Liver (tissue), 9 donors: ENCODE results near the gene PAX6. TPM values are rescaled to one million over a fixed set of nuclear protein-coding genes. Genes with fewer than 3 reads are reported as not detected.

Experiments used
- DNase-seq: peaks from one replicate; pipeline ENCODE4 v3.0.0-alpha.2; 2017; ENCODE audit warnings: low spot score
- H3K27ac ChIP-seq, 2 donors: one replicate each; pipeline ENCODE4 v1.7.0; 2013; ENCODE audit warnings: inconsistent platforms in 2 of 2, low read length in 2 of 2, control low read depth in 1 of 2, low read depth in 1 of 2, mild to moderate bottlenecking in 1 of 2
- H3K27me3 ChIP-seq, 4 donors: one replicate each; pipeline versions ENCODE4 v1.6.1 to v1.7.0; 2013; ENCODE audit warnings: low read length in 3 of 4, inconsistent platforms in 1 of 4, mild to moderate bottlenecking in 1 of 4, moderate library complexity in 1 of 4; ENCODE audit not compliant: control insufficient read depth in 4 of 4, insufficient read depth in 4 of 4
- H3K36me3 ChIP-seq, 4 donors: one replicate each; pipeline versions ENCODE4 v1.6.1 to v1.7.0; 2013; ENCODE audit warnings: low read length in 3 of 4, mild to moderate bottlenecking in 3 of 4, low read depth in 1 of 4, moderate library complexity in 1 of 4; ENCODE audit not compliant: control insufficient read depth in 4 of 4, insufficient read depth in 3 of 4
- H3K4me1 ChIP-seq, 4 donors: one replicate each; pipeline versions ENCODE4 v1.6.1 to v1.7.0; 2013; ENCODE audit warnings: low read length in 3 of 4, mild to moderate bottlenecking in 3 of 4, moderate library complexity in 1 of 4; ENCODE audit not compliant: control insufficient read depth in 4 of 4, insufficient read depth in 4 of 4
- H3K4me3 ChIP-seq, 3 donors: one replicate each; pipeline versions ENCODE4 v1.6.1 to v1.7.0; 2013; ENCODE audit warnings: low read length in 3 of 3, control low read depth in 1 of 3, low read depth in 1 of 3, mild to moderate bottlenecking in 1 of 3
- H3K9ac ChIP-seq, 2 donors: one replicate each; pipeline ENCODE4 v1.7.0; 2013; ENCODE audit warnings: low read length in 2 of 2, mild to moderate bottlenecking in 2 of 2, moderate library complexity in 2 of 2, control low read depth in 1 of 2, low read depth in 1 of 2
- H3K9me3 ChIP-seq, 4 donors: one replicate each; pipeline versions ENCODE4 v1.6.1 to v1.7.0; 2013; ENCODE audit warnings: low read length in 3 of 4; ENCODE audit not compliant: control insufficient read depth in 4 of 4
- EGR1 ChIP-seq, 2 donors: IDR thresholded peaks; 2 replicates each; pipeline ENCODE4 v1.6.1; 2016 to 2018; ENCODE audit warnings: antibody characterized with exemption in 2 of 2, low read depth in 2 of 2
- FOXA1 ChIP-seq: IDR thresholded peaks from 2 replicates; pipeline ENCODE4 v1.6.1; 2016; ENCODE audit warnings: antibody characterized with exemption
- FOXA2 ChIP-seq: IDR thresholded peaks from 2 replicates; pipeline ENCODE4 v1.6.1; 2016; ENCODE audit warnings: antibody characterized with exemption
- GABPA ChIP-seq, 2 donors: IDR thresholded peaks in 1 of 2; conservative IDR thresholded peaks in 1 of 2; 2 replicates each; pipeline ENCODE4 v1.6.1; 2016; ENCODE audit warnings: antibody characterized with exemption in 2 of 2, mild to moderate bottlenecking in 1 of 2, moderate library complexity in 1 of 2
- HNF4A ChIP-seq, 2 donors: conservative IDR thresholded peaks; 2 replicates each; pipeline ENCODE4 v1.6.1; 2016; ENCODE audit warnings: antibody characterized with exemption in 2 of 2, mild to moderate bottlenecking in 2 of 2
- HNF4G ChIP-seq: IDR thresholded peaks from 2 replicates; pipeline ENCODE4 v1.6.1; 2016; ENCODE audit warnings: antibody characterized with exemption
- JUND ChIP-seq, 2 donors: IDR thresholded peaks; 2 replicates each; pipeline ENCODE4 v1.6.1; 2016; ENCODE audit warnings: antibody characterized with exemption in 2 of 2
- MAX ChIP-seq: IDR thresholded peaks from 2 replicates; pipeline ENCODE4 v1.6.1; 2016; ENCODE audit warnings: antibody characterized with exemption
- NR2F2 ChIP-seq: IDR thresholded peaks from 2 replicates; pipeline ENCODE4 v1.6.1; 2016; ENCODE audit warnings: antibody characterized with exemption
- RAD21 ChIP-seq, 2 donors: IDR thresholded peaks; 2 replicates each; pipeline ENCODE4 v1.6.1; 2016; ENCODE audit warnings: antibody characterized with exemption in 2 of 2, mild to moderate bottlenecking in 2 of 2
- RXRA ChIP-seq, 2 donors: IDR thresholded peaks; 2 replicates each; pipeline ENCODE4 v1.6.1; 2017 to 2018; ENCODE audit warnings: antibody characterized with exemption in 2 of 2, mild to moderate bottlenecking in 1 of 2
- SP1 ChIP-seq: IDR thresholded peaks from 2 replicates; pipeline ENCODE4 v1.6.1; 2018; ENCODE audit warnings: antibody characterized with exemption, mild to moderate bottlenecking
- TAF1 ChIP-seq: conservative IDR thresholded peaks from 2 replicates; pipeline ENCODE4 v1.6.1; 2016; ENCODE audit warnings: antibody characterized with exemption, mild to moderate bottlenecking
- YY1 ChIP-seq: IDR thresholded peaks from 2 replicates; pipeline ENCODE4 v1.6.1; 2016; ENCODE audit warnings: antibody characterized with exemption, mild to moderate bottlenecking
- ZBTB33 ChIP-seq: IDR thresholded peaks from 2 replicates; pipeline ENCODE4 v1.6.1; 2016; ENCODE audit warnings: antibody characterized with exemption
- WGBS: extraction: QIAGEN DNeasy Blood & Tissue Kit; methylation state at CpG from one replicate; pipeline ENCODE4 v1.1.7; 2013; 5-methylcytosine and 5-hydroxymethylcytosine counted together
- polyA plus RNA-seq, 2 donors: library from polyadenylated mRNA; stranded (reverse) in 1 of 2; unstranded in 1 of 2; fragments of 200-250 nt in 1 of 2; fragments of >200 nt in 1 of 2; fragmentation: Nextera tagmentation in 1 of 2; extraction: Ambion mirVana in 1 of 2; gene quantifications; one replicate each; pipeline versions ENCODE4 v1.2.1 to v1.2.3, GENCODE V29; 2013 to 2015
- total RNA-seq, 2 donors: library from RNA; depleted of rRNA; stranded (reverse); fragments of >200 nt; gene quantifications; one replicate each; pipeline ENCODE4 v1.2.3, GENCODE V29; 2014
- TF ChIP-seq, protein P1 (sequence below): IDR thresholded peaks from 2 replicates; pipeline ENCODE4 v1.6.1; 2016; ENCODE audit warnings: antibody characterized with exemption
- TF ChIP-seq, protein P2 (sequence below): IDR thresholded peaks from 2 replicates; pipeline ENCODE4 v1.6.1; 2016; ENCODE audit warnings: antibody characterized with exemption, mild to moderate bottlenecking
- TF ChIP-seq, protein P3 (sequence below): fragments of 150-350 bp; IDR thresholded peaks from 2 replicates; pipeline ENCODE4 v1.5.1; 2017; ENCODE audit warnings: improper control_type of control experiment, low read depth, low read length; ENCODE audit not compliant: missing input control
- donor health status: healthy.
- donor health status: healthy.
- donor health status: healthy.
- donor health status: healthy.
- donor health status: healthy.

Gene PAX6
- total and polyA plus RNA-seq, 4 donors, result not detected

- Histone ChIP-seq H3K9ac (no peak overlapping the region), H3K36me3 (no peaks in the 10 kb centered on the region), H3K9me3 (no peaks in the 10 kb centered on the region), H3K27ac (no peak overlapping the region), H3K4me1 (no peaks in the 10 kb centered on the region), H3K4me3 (no peak overlapping the region), H3K27me3 (peaks cover 0 to 10% (median 2%) of the 10 kb centered on the region in 4 donors)
- TF ChIP-seq EGR1 (IDR thresholded peaks at IDR 0.05; ENCODE audit: low read depth in 2 of 2) (no peak), ZBTB33 (no peak), HNF4G (no peak), FOXA1 (no peak), RXRA (IDR thresholded peaks at IDR 0.05) (no peak), TAF1 (no peak), HNF4A (conservative IDR thresholded peaks at IDR 0.05) (no peak), JUND (IDR thresholded peaks at IDR 0.05) (no peak), YY1 (no peak), NR2F2 (no peak), RAD21 (IDR thresholded peaks at IDR 0.05) (no peak), MAX (no peak), GABPA (IDR thresholded peaks at IDR 0.05 in 1 of 2, conservative IDR thresholded peaks at IDR 0.05 in 1 of 2) (no peak), SP1 (no peak), FOXA2 (no peak)
- TF ChIP-seq, protein P1, sequence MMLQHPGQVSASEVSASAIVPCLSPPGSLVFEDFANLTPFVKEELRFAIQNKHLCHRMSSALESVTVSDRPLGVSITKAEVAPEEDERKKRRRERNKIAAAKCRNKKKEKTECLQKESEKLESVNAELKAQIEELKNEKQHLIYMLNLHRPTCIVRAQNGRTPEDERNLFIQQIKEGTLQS, result no peak
- TF ChIP-seq, protein P2, sequence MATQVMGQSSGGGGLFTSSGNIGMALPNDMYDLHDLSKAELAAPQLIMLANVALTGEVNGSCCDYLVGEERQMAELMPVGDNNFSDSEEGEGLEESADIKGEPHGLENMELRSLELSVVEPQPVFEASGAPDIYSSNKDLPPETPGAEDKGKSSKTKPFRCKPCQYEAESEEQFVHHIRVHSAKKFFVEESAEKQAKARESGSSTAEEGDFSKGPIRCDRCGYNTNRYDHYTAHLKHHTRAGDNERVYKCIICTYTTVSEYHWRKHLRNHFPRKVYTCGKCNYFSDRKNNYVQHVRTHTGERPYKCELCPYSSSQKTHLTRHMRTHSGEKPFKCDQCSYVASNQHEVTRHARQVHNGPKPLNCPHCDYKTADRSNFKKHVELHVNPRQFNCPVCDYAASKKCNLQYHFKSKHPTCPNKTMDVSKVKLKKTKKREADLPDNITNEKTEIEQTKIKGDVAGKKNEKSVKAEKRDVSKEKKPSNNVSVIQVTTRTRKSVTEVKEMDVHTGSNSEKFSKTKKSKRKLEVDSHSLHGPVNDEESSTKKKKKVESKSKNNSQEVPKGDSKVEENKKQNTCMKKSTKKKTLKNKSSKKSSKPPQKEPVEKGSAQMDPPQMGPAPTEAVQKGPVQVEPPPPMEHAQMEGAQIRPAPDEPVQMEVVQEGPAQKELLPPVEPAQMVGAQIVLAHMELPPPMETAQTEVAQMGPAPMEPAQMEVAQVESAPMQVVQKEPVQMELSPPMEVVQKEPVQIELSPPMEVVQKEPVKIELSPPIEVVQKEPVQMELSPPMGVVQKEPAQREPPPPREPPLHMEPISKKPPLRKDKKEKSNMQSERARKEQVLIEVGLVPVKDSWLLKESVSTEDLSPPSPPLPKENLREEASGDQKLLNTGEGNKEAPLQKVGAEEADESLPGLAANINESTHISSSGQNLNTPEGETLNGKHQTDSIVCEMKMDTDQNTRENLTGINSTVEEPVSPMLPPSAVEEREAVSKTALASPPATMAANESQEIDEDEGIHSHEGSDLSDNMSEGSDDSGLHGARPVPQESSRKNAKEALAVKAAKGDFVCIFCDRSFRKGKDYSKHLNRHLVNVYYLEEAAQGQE, result no peak
- TF ChIP-seq, protein P3, sequence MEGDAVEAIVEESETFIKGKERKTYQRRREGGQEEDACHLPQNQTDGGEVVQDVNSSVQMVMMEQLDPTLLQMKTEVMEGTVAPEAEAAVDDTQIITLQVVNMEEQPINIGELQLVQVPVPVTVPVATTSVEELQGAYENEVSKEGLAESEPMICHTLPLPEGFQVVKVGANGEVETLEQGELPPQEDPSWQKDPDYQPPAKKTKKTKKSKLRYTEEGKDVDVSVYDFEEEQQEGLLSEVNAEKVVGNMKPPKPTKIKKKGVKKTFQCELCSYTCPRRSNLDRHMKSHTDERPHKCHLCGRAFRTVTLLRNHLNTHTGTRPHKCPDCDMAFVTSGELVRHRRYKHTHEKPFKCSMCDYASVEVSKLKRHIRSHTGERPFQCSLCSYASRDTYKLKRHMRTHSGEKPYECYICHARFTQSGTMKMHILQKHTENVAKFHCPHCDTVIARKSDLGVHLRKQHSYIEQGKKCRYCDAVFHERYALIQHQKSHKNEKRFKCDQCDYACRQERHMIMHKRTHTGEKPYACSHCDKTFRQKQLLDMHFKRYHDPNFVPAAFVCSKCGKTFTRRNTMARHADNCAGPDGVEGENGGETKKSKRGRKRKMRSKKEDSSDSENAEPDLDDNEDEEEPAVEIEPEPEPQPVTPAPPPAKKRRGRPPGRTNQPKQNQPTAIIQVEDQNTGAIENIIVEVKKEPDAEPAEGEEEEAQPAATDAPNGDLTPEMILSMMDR, result no peak
- no peak for DNase-seq
- WGBS, result 72% methylated on average over 3 of the region's 3 CpGs
These were observed 30.3 kb upstream of the PAX6 start for GRCh38 chr11:31841435-31841834.
